Endothelial cell of umbilical vein (primary cell): Measurements from ENCODE around the gene ZNF33B. TPM values are rescaled to one million over a fixed set of nuclear protein-coding genes. Genes with fewer than 3 reads are reported as not detected.

Source experiments
- BruUV-seq: library from RNA; stranded (reverse); fragments of 400-500 nt; replicated peaks from 2 replicates; lab custom pipeline; 2021; lab: Mats Ljungman, UMichigan
- CTCF ChIA-PET: fragments of 300-600, 350-600 bp; sonication (Branson Sonifier 250); formaldehyde crosslinking; loops from one replicate; lab custom pipeline; 2021; ENCODE audit warnings: antibody characterized with exemption, inconsistent platforms; lab: Charles Lee
- POLR2A ChIA-PET: fragments of 300-600, 350-600 bp; sonication (Branson Sonifier 250); formaldehyde crosslinking; loops from one replicate; lab custom pipeline; 2021; ENCODE audit warnings: antibody characterized with exemption, inconsistent platforms; lab: Charles Lee
- DNase-seq: peaks from one replicate; pipeline ENCODE4 v3.0.0-alpha.2; 2011; ENCODE audit warnings: low read depth, low spot score
- FAIRE-seq: peaks from 2 replicates; lab custom pipeline; 2011; peaks lifted over from hg19 to GRCh38; lab: Jason Lieb, UNC
- H2AFZ ChIP-seq: 2 replicates; pipeline ENCODE4 v1.6.0; 2012; ENCODE audit warnings: low read depth, low read length, control low read depth, inconsistent platforms
- H3K27ac ChIP-seq: 2 replicates; pipeline ENCODE4 v1.5.1; 2011; ENCODE audit warnings: low read depth, mild to moderate bottlenecking, control low read depth, low read length, moderate library complexity; ENCODE audit not compliant: insufficient read depth
- H3K27me3 ChIP-seq, 2 experiments: 2 replicates each; pipeline versions ENCODE4 v1.6.0 to v1.6.1; 2011; ENCODE audit warnings: low read length in 2 of 2, mixed read lengths in 1 of 2; ENCODE audit not compliant: control insufficient read depth in 2 of 2, insufficient read depth in 2 of 2
- H3K36me3 ChIP-seq, 2 experiments: 2 replicates in 1 of 2; 3 replicates in 1 of 2; pipeline ENCODE4 v1.5.1; 2011; ENCODE audit warnings: low read length in 2 of 2, mild to moderate bottlenecking in 1 of 2, moderate library complexity in 1 of 2; ENCODE audit not compliant: control insufficient read depth in 2 of 2, insufficient read depth in 2 of 2; ENCODE audit errors: extremely low read depth in 1 of 2
- H3K4me1 ChIP-seq: 3 replicates; pipeline ENCODE4 v1.5.1; 2011; ENCODE audit warnings: mild to moderate bottlenecking, low read length; ENCODE audit not compliant: control insufficient read depth, insufficient read depth; ENCODE audit errors: extremely low read depth
- H3K4me2 ChIP-seq: 2 replicates; pipeline ENCODE4 v1.6.1; 2011; ENCODE audit warnings: low read length, control low read depth, mixed read lengths; ENCODE audit not compliant: insufficient read depth
- H3K4me3 ChIP-seq, 3 experiments: fragments of 200-600 bp in 1 of 3; sonication (generic), shearing (Covaris generic) in 1 of 3; replicated peaks in 1 of 3; 2 replicates each; pipeline ENCODE4 v1.5.1; 2011 to 2016; ENCODE audit warnings: control low read depth in 3 of 3, low read length in 3 of 3, mild to moderate bottlenecking in 2 of 3, inconsistent platforms in 1 of 3, low read depth in 1 of 3, moderate library complexity in 1 of 3; ENCODE audit not compliant: insufficient read depth in 1 of 3
- H3K79me2 ChIP-seq: 2 replicates; pipeline ENCODE4 v1.6.0; 2012; ENCODE audit warnings: low read length, inconsistent platforms; ENCODE audit not compliant: control insufficient read depth, insufficient read depth
- H3K9ac ChIP-seq: replicated peaks from 2 replicates; pipeline ENCODE3; 2011; ENCODE audit warnings: low read length, control low read depth; ENCODE audit not compliant: insufficient read depth; ENCODE audit errors: extremely low read depth
- H3K9me1 ChIP-seq: replicated peaks from 3 replicates; pipeline ENCODE4 v1.6.0; 2011; ENCODE audit warnings: mild to moderate bottlenecking, low read length; ENCODE audit not compliant: control insufficient read depth, insufficient read depth; ENCODE audit errors: extremely low read depth
- H3K9me3 ChIP-seq: replicated peaks from 2 replicates; pipeline ENCODE4 v1.5.1; 2012; ENCODE audit warnings: low read length, inconsistent platforms; ENCODE audit not compliant: control insufficient read depth, insufficient read depth
- H4K20me1 ChIP-seq: replicated peaks from 2 replicates; pipeline ENCODE3; 2011; ENCODE audit warnings: mild to moderate bottlenecking, low read length; ENCODE audit not compliant: control insufficient read depth, insufficient read depth; ENCODE audit errors: extremely low read depth
- CTCF ChIP-seq, 2 donors: IDR thresholded peaks; 1 replicate in 1 of 2; 2 replicates in 1 of 2; pipeline ENCODE4 v1.5.1; 2011; ENCODE audit warnings: low read length in 2 of 2, mild to moderate bottlenecking in 2 of 2, moderate library complexity in 2 of 2, control low read depth in 1 of 2, inconsistent platforms in 1 of 2, low read depth in 1 of 2; ENCODE audit not compliant: insufficient read depth in 1 of 2; ENCODE audit errors: extremely low read depth in 1 of 2
- EZH2 ChIP-seq: IDR thresholded peaks from 2 replicates; pipeline ENCODE4 v1.6.1; 2012; ENCODE audit warnings: borderline replicate concordance, low read depth, mild to moderate bottlenecking, moderate library complexity, low read length, inconsistent platforms; ENCODE audit not compliant: severe bottlenecking
- FOS ChIP-seq: IDR thresholded peaks from 2 replicates; pipeline ENCODE4 v1.6.1; 2011; ENCODE audit warnings: mild to moderate bottlenecking, low read length, moderate library complexity, borderline replicate concordance; ENCODE audit not compliant: insufficient read depth
- GATA2 ChIP-seq: IDR thresholded peaks from 2 replicates; pipeline ENCODE4 v1.7.0; 2011; ENCODE audit warnings: low read depth, mild to moderate bottlenecking, moderate library complexity, mixed read lengths, low read length; ENCODE audit not compliant: insufficient read length, insufficient read depth
- JUN ChIP-seq: IDR thresholded peaks from 2 replicates; pipeline ENCODE4 v1.6.1; 2011; ENCODE audit warnings: borderline replicate concordance, low read depth; ENCODE audit not compliant: insufficient read length, insufficient read depth
- MAX ChIP-seq: IDR thresholded peaks from 2 replicates; pipeline ENCODE4 v1.6.1; 2011; ENCODE audit not compliant: insufficient read depth, insufficient read length
- MYC ChIP-seq: IDR thresholded peaks from one replicate; pipeline ENCODE4 v1.6.1; 2011; ENCODE audit warnings: mild to moderate bottlenecking, low read depth, low read length
- POLR2A ChIP-seq: IDR thresholded peaks from 2 replicates; pipeline ENCODE4 v1.6.1; 2012; ENCODE audit warnings: low read depth, mild to moderate bottlenecking, control low read depth, low read length
- POLR2AphosphoS5 ChIP-seq: IDR thresholded peaks from 2 replicates; pipeline ENCODE4 v1.6.1; 2012; ENCODE audit warnings: low read depth, mild to moderate bottlenecking, control low read depth, low read length, moderate library complexity; ENCODE audit not compliant: insufficient read depth
- dilution Hi-C: fragments of 300-500 bp; cut with MboI; formaldehyde crosslinking; loops from one replicate; pipeline ENCODE4 v1.15.0; 2019; ENCODE audit warnings: low sequenced_read_pairs; ENCODE audit not compliant: extremely low pct_ligation_motif_present
- intact Hi-C: fragments of 100-400 bp; cut with micrococcal nuclease; formaldehyde crosslinking; loops from one replicate; pipeline ENCODE4 v1.10.0; 2022
- polyA plus RNA-seq, 4 experiments: library from polyadenylated mRNA; depleted of rRNA in 3 of 4; stranded (reverse) in 3 of 4; unstranded in 1 of 4; fragments of >200 nt; gene quantifications; 2 replicates each; pipeline versions ENCODE4 v1.2.1 to v1.2.3, GENCODE V29; 2011 to 2012; ENCODE audit warnings: missing spikeins in 1 of 4
- total RNA-seq: library from RNA; stranded (reverse); gene quantifications from 2 replicates; pipeline ENCODE4 v1.2.3, GENCODE V29; 2021

ZNF33B gene
- total and polyA plus RNA-seq, 2 donors (not counting 3 experiments of a cell fraction or from before 2014, with no cell fraction given), result 14.0 to 15.3 TPM

- Histone ChIP-seq H3K4me2 (no peak overlapping the region), H3K9ac (no peak overlapping the region), H2AFZ (no peak overlapping the region), H3K36me3 (peaks cover 3 to 8% of the 10 kb centered on the region in 2 experiments), H3K4me1 (no peaks in the 10 kb centered on the region), H3K27me3 (no peaks in the 10 kb centered on the region), H3K4me3 (no peak overlapping the region), H3K27ac (no peak overlapping the region), H3K9me3 (peaks cover 17% of the 10 kb centered on the region), H3K79me2 (no peaks in the 10 kb centered on the region), H4K20me1 (no peaks in the 10 kb centered on the region), H3K9me1 (no peaks in the 10 kb centered on the region)
- BruUV-seq, result no TSS peak
- TF ChIP-seq MYC (no peak), EZH2 (no peak), GATA2 (no peak), POLR2AphosphoS5 (no peak), POLR2A (no peak), CTCF (IDR thresholded peaks at IDR 0.05; ENCODE audit: extremely low read depth in 1 of 2, insufficient read depth in 1 of 2, low read depth in 1 of 2, low read length in 2 of 2) (no peak), JUN (no peak), FOS (no peak), MAX (no peak)
- FAIRE-seq, result no peak
- no peak for DNase-seq
- ChIA-PET POLR2A (no interaction called here), CTCF (no interaction called here)
- dilution Hi-C loops (no loop called here), intact Hi-C loops (no loop called here)
These were observed 42.2 kb downstream of the ZNF33B start for GRCh38 chr10:42596196-42596595.
